ENCODE measurements around the gene OR13C8. TPM values are rescaled to one million over a fixed set of nuclear protein-coding genes. Genes with fewer than 3 reads are reported as not detected.

OR13C8 gene
- total RNA-seq, 3 donors from 2014 or later: not detected

- H3K36me3 ChIP-seq: no peaks in the 10 kb centered on the region
- intact Hi-C loops (cut with DNase I; ENCODE audit: low total_unique reads): no loop called here
- no peak for TF ChIP-seq CTCF (IDR thresholded peaks at IDR 0.05)
- TF ChIP-seq POLR2AphosphoS5 (IDR thresholded peaks at IDR 0.05): no peak
- TF ChIP-seq POLR2A (IDR thresholded peaks at IDR 0.05): no peak
- H3K27me3 ChIP-seq: no peaks in the 10 kb centered on the region
- H3K27ac ChIP-seq: no peak overlapping the region
- no peaks in the 10 kb centered on the region for H3K4me1 ChIP-seq
- peaks cover 0 to 15% of the 10 kb centered on the region in 2 donors for H3K9me3 ChIP-seq
- no peak overlapping the region for H3K4me3 ChIP-seq
- DNase-seq (ENCODE audit: low spot score in 2 of 2): no peak
Measured at GRCh38 chr9:104572612-104573011, 3.6 kb downstream of the OR13C8 start.

- H3K4me1 ChIP-seq: no peaks in the 10 kb centered on the region
- intact Hi-C loops (cut with DNase I; ENCODE audit: low total_unique reads): no loop called here
- H3K27ac ChIP-seq: no peak overlapping the region
- H3K9me3 ChIP-seq: peaks cover 0 to 15% of the 10 kb centered on the region in 2 donors
- no peak for DNase-seq (ENCODE audit: low spot score in 2 of 2)
- no peak overlapping the region for H3K4me3 ChIP-seq
- TF ChIP-seq POLR2A (IDR thresholded peaks at IDR 0.05) (no peak), CTCF (IDR thresholded peaks at IDR 0.05) (no peak), POLR2AphosphoS5 (IDR thresholded peaks at IDR 0.05) (no peak)
- H3K36me3 ChIP-seq: no peaks in the 10 kb centered on the region
- H3K27me3 ChIP-seq: no peaks in the 10 kb centered on the region
Measured at GRCh38 chr9:104575456-104575855, 6.5 kb downstream of the OR13C8 start.

- TF ChIP-seq CTCF (IDR thresholded peaks at IDR 0.05) (no peak), POLR2AphosphoS5 (IDR thresholded peaks at IDR 0.05) (no peak), POLR2A (IDR thresholded peaks at IDR 0.05) (no peak)
- DNase-seq (ENCODE audit: low spot score in 2 of 2): no peak
- Histone ChIP-seq H3K27ac (no peak overlapping the region), H3K4me1 (no peaks in the 10 kb centered on the region), H3K36me3 (no peaks in the 10 kb centered on the region), H3K27me3 (no peaks in the 10 kb centered on the region), H3K4me3 (no peak overlapping the region), H3K9me3 (peaks cover 0 to 15% of the 10 kb centered on the region in 2 donors)
- intact Hi-C loops (cut with DNase I; ENCODE audit: low total_unique reads): no loop called here
Measured at GRCh38 chr9:104577263-104577662, 8.3 kb downstream of the OR13C8 start.

GRCh38 chr9:104580562-104580961 lies 11.6 kb downstream of the OR13C8 start:
- TF ChIP-seq POLR2A (IDR thresholded peaks at IDR 0.05) (no peak), POLR2AphosphoS5 (IDR thresholded peaks at IDR 0.05) (no peak), CTCF (IDR thresholded peaks at IDR 0.05) (no peak)
- intact Hi-C loops (cut with DNase I; ENCODE audit: low total_unique reads): no loop called here
- no peaks in the 10 kb centered on the region for H3K9me3 ChIP-seq

GRCh38 chr9:104586496-104587180 lies 17.7 kb downstream of the OR13C8 start:
- H3K36me3 ChIP-seq: no peaks in the 10 kb centered on the region
- H3K9me3 ChIP-seq: no peaks in the 10 kb centered on the region
- intact Hi-C loops (cut with DNase I; ENCODE audit: low total_unique reads): no loop called here
- no peak overlapping the region for H3K4me3 ChIP-seq
- no peak for DNase-seq (ENCODE audit: low spot score in 2 of 2)
- H3K27me3 ChIP-seq: no peaks in the 10 kb centered on the region
- no peaks in the 10 kb centered on the region for H3K4me1 ChIP-seq
- TF ChIP-seq POLR2AphosphoS5 (IDR thresholded peaks at IDR 0.05) (no peak), POLR2A (IDR thresholded peaks at IDR 0.05) (no peak), CTCF (IDR thresholded peaks at IDR 0.05) (no peak)
- H3K27ac ChIP-seq: peak overlapping the region in 1 of 2 donors; percentile 43

More at GRCh38 chr9:104580562-104580961, 11.6 kb downstream of the OR13C8 start:
- DNase-seq (ENCODE audit: low spot score in 2 of 2): no peak
- H3K4me1 ChIP-seq: no peaks in the 10 kb centered on the region
- no peaks in the 10 kb centered on the region for H3K36me3 ChIP-seq
- H3K27ac ChIP-seq: no peak overlapping the region
- H3K27me3 ChIP-seq: no peaks in the 10 kb centered on the region
- H3K4me3 ChIP-seq: no peak overlapping the region

Data from breast epithelium (tissue), 4 donors.